Measurements from ENCODE around the gene KIF12. TPM values are rescaled to one million over a fixed set of nuclear protein-coding genes. Genes with fewer than 3 reads are reported as not detected.
"Not testable (repeated sequence)": the region's sequence is repeated elsewhere in the genome, so short reads cannot be mapped to it uniquely, and the experiment has no call there.

Gene KIF12
- total RNA-seq, 4 donors from 2014 or later: 0.53 to 5.3 (median 1.9) TPM

GRCh38 chr9:114131808-114132549 is 32.9 kb upstream of the KIF12 start:
- no peak for DNase-seq (ENCODE audit: low spot score in 2 of 2)
- intact Hi-C loops (cut with DNase I; ENCODE audit: low total_unique reads): no loop called here
- no peak overlapping the region for H3K4me3 ChIP-seq (ENCODE audit: low read depth, poor library complexity, severe bottlenecking)
- TF ChIP-seq, protein P1, sequence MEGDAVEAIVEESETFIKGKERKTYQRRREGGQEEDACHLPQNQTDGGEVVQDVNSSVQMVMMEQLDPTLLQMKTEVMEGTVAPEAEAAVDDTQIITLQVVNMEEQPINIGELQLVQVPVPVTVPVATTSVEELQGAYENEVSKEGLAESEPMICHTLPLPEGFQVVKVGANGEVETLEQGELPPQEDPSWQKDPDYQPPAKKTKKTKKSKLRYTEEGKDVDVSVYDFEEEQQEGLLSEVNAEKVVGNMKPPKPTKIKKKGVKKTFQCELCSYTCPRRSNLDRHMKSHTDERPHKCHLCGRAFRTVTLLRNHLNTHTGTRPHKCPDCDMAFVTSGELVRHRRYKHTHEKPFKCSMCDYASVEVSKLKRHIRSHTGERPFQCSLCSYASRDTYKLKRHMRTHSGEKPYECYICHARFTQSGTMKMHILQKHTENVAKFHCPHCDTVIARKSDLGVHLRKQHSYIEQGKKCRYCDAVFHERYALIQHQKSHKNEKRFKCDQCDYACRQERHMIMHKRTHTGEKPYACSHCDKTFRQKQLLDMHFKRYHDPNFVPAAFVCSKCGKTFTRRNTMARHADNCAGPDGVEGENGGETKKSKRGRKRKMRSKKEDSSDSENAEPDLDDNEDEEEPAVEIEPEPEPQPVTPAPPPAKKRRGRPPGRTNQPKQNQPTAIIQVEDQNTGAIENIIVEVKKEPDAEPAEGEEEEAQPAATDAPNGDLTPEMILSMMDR (IDR thresholded peaks at IDR 0.05): no peak
- no peak for TF ChIP-seq POLR2A (IDR thresholded peaks at IDR 0.05)
- 78 to 80% methylated on average over 10 of the region's 10 CpGs for WGBS, 2 donors

- WGBS, 2 donors: 89 to 90% methylated on average over 4 of the region's 4 CpGs
- TF ChIP-seq, protein P1 (IDR thresholded peaks at IDR 0.05): no peak
- TF ChIP-seq POLR2A (IDR thresholded peaks at IDR 0.05): no peak
- DNase-seq (ENCODE audit: low spot score in 2 of 2): no peak
- no peak overlapping the region for H3K4me3 ChIP-seq (ENCODE audit: low read depth, poor library complexity, severe bottlenecking)
- intact Hi-C loops (cut with DNase I; ENCODE audit: low total_unique reads): no loop called here
Observed at GRCh38 chr9:114130624-114131277, 31.7 kb upstream of the KIF12 start.

DNA sequence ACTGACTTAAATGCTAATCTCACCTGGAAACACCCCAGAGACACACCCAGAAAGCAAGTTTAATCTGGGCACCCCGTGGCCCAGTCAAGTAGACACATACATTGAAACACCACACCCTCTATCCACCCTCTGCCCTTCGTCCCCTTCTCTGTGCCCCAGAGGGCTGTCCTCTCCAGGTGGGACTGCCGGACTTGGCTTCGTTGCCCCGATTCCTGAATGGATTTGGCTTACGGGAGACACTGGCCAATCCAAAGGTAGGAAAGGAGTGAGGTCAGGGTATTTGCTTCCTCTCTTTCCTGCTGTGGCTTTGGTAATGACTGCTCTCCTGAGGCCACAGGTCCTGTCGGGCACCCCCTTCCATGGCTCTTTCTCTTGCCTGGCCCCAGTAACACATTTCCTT is 31.0 kb upstream of the KIF12 start:
- DNase-seq (ENCODE audit: low spot score in 2 of 2): no peak
- H3K4me3 ChIP-seq (ENCODE audit: low read depth, poor library complexity, severe bottlenecking): no peak overlapping the region
- WGBS, 2 donors: 75 to 77% methylated on average over 7 of the region's 7 CpGs
- TF ChIP-seq POLR2A (IDR thresholded peaks at IDR 0.05): no peak
- TF ChIP-seq, protein P1 (IDR thresholded peaks at IDR 0.05): no peak
- intact Hi-C loops (cut with DNase I; ENCODE audit: low total_unique reads): no loop called here

DNA sequence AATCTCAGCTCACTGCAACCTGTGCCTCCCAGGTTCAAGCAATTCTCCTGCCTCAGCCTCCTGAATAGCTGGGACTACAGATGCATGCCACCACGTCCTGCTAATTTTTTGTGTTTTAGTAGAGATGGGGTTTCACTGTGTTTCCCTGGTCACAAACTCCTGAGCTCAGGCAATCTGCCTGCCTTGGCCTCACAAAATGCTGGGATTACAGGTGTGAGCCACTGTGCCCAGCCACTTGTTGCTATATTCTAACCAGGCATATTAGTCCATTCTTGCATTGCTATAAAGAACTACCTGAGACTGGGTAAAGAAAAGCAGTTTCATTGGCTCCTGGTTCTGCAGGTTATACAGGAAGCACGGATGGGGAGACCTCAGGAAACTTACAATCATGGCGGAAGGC is 29.7 kb upstream of the KIF12 start:
- 80 to 95% methylated on average over 3 of the region's 3 CpGs for WGBS, 2 donors
- DNase-seq (ENCODE audit: low spot score in 2 of 2); intact Hi-C loops (cut with DNase I; ENCODE audit: low total_unique reads); H3K4me3 ChIP-seq (ENCODE audit: low read depth, poor library complexity, severe bottlenecking): not testable (repeated sequence)

DNA sequence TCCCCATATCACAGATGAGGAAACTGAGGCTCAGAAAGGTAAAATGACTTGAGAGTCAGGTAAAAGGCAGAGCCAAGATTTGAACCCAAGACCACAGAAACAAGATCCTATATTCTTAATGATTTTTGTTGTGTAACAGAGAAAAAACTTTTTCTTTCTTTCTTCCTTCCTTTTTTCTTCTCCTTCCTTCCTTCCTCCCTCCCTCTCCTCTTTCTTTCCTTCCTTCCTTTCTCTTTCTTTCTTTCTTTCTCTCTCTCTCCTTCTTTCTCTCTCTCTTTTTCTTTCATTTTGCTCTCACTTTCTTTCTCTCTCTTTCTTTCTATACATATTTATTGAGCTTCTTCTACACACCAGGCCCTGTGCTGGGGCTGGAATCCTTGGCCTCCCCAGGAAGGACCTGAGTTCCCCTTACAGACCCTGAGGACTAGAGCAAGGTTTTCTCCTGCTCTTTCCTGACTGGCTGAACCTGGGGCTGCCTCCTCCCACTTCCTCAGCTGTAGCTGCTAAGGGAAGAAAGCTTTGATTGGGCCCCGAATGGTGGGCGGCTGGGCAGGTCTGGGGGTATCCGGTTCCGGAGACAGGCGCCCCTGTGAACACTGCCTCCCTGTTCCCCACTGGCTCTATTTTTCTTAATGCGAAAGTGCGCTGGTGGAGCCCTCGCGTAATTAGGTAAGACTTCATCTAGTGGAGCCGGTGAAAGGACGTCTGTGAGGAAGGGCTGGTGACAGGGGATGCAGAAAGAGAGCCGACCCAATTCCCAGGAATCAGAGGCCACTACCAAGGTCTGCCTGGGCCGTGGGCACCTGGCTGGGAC is 27.4 kb upstream of the KIF12 start:
- DNase-seq (ENCODE audit: low spot score in 2 of 2): no peak
- 82 to 85% methylated on average over 13 of the region's 13 CpGs for WGBS, 2 donors
- TF ChIP-seq, protein P1 (IDR thresholded peaks at IDR 0.05): no peak
- TF ChIP-seq POLR2A (IDR thresholded peaks at IDR 0.05): no peak
- intact Hi-C loops (cut with DNase I; ENCODE audit: low total_unique reads): no loop called here
- H3K4me3 ChIP-seq (ENCODE audit: low read depth, poor library complexity, severe bottlenecking): no peak overlapping the region

DNA sequence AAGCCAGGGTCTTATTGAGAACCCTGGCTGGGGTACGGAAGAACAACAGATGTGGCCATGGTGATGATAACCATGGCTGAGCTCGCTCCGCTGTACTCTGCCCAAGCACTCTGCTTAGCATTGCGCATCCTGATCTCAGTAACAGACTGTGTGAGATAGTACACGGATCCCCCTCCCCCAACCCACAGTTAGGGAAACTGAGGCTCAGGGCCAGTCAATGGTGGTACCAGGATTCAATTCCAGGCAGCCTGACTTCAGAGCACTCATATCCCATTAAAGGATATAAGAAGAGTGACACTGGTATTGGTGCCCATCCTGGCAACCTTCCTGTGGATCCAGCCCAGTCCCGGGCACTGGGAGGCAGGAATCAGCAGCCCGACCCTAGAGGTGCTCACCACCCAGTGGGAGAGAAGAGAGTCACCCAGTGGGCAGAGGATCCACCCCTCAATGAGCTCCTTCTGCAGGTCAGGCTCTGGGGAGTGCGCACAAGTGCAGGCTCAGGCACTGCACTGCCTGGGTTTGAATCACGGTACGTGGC is 26.5 kb upstream of the KIF12 start:
- TF ChIP-seq, protein P1 (IDR thresholded peaks at IDR 0.05): no peak
- DNase-seq (ENCODE audit: low spot score in 2 of 2): peak in 1 of 2 donors; percentile 62
- 80 to 89% methylated on average over 10 of the region's 10 CpGs for WGBS, 2 donors
- intact Hi-C loops (cut with DNase I; ENCODE audit: low total_unique reads): no loop called here
- no peak overlapping the region for H3K4me3 ChIP-seq (ENCODE audit: low read depth, poor library complexity, severe bottlenecking)

Data from lower leg skin (tissue), 4 donors.